ENCODE results near the gene FARS2.

Gene FARS2

DNA sequence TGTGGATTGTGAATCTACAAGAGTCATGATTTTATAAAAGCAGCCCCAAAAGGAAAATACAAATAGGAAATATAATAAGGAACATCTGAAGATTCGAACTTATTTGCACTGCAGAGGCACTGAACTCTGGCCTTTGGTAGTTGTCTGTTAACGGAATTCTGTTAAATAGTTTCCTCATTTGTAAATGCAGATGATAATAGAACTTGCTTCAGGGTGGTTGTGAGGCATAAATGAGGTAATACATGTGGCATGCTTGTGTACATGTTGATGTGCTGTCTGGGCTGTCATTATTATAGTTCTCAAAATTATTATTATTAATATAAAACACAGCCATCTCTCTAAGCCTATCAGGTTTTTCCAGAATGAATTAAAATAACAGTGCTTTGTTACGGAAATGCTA is 443.4 kb downstream of the FARS2 start:
- DNase-seq (ENCODE audit: extremely low read depth, insufficient read length) = no peak

DNA sequence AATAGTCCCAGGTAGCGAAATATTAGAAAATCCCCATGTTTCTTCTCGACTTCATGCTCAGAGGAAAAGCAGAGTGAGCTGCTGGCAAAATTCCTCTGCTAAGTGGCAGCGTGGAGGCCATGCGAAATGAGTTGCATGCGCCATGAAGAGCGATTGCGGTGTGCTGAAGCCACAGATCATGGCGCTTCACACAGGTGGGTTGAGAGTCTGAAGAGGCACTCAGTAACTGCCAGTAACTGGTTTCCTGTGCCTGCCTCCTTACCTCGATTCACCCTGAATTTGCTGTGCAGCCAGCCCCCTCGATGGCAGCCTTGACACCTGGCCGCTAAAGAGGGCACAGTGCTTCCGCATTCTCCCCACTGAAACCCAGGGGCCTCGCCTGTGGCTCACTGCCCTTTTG is 443.9 kb downstream of the FARS2 start:
- H3K36me3 ChIP-seq (ENCODE audit: control insufficient read depth, insufficient read depth, low read length) = no peaks in the 10 kb centered on the region; the same call in 1 of the 2 replicates
- H3K27me3 ChIP-seq (replicated peaks; ENCODE audit: control insufficient read depth, insufficient read depth, low read length) = no peaks in the 10 kb centered on the region
- TF ChIP-seq, protein P1, sequence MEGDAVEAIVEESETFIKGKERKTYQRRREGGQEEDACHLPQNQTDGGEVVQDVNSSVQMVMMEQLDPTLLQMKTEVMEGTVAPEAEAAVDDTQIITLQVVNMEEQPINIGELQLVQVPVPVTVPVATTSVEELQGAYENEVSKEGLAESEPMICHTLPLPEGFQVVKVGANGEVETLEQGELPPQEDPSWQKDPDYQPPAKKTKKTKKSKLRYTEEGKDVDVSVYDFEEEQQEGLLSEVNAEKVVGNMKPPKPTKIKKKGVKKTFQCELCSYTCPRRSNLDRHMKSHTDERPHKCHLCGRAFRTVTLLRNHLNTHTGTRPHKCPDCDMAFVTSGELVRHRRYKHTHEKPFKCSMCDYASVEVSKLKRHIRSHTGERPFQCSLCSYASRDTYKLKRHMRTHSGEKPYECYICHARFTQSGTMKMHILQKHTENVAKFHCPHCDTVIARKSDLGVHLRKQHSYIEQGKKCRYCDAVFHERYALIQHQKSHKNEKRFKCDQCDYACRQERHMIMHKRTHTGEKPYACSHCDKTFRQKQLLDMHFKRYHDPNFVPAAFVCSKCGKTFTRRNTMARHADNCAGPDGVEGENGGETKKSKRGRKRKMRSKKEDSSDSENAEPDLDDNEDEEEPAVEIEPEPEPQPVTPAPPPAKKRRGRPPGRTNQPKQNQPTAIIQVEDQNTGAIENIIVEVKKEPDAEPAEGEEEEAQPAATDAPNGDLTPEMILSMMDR (IDR thresholded peaks at IDR 0.05; ENCODE audit: insufficient read depth, low read length, poor library complexity, severe bottlenecking) = no peak
- DNase-seq (ENCODE audit: extremely low read depth, insufficient read length) = no peak
- H3K4me3 ChIP-seq (replicated peaks; ENCODE audit: low read depth, low read length) = no peak overlapping the region

More for the DNA sequence above, 443.4 kb downstream of the FARS2 start:
- Histone ChIP-seq H3K36me3 (ENCODE audit: control insufficient read depth, insufficient read depth, low read length) (no peaks in the 10 kb centered on the region; the same call in 1 of the 2 replicates), H3K27me3 (replicated peaks; ENCODE audit: control insufficient read depth, insufficient read depth, low read length) (no peaks in the 10 kb centered on the region), H3K4me3 (replicated peaks; ENCODE audit: low read depth, low read length) (no peak overlapping the region)
- TF ChIP-seq, protein P1 (IDR thresholded peaks at IDR 0.05; ENCODE audit: insufficient read depth, low read length, poor library complexity, severe bottlenecking) = no peak

DNA sequence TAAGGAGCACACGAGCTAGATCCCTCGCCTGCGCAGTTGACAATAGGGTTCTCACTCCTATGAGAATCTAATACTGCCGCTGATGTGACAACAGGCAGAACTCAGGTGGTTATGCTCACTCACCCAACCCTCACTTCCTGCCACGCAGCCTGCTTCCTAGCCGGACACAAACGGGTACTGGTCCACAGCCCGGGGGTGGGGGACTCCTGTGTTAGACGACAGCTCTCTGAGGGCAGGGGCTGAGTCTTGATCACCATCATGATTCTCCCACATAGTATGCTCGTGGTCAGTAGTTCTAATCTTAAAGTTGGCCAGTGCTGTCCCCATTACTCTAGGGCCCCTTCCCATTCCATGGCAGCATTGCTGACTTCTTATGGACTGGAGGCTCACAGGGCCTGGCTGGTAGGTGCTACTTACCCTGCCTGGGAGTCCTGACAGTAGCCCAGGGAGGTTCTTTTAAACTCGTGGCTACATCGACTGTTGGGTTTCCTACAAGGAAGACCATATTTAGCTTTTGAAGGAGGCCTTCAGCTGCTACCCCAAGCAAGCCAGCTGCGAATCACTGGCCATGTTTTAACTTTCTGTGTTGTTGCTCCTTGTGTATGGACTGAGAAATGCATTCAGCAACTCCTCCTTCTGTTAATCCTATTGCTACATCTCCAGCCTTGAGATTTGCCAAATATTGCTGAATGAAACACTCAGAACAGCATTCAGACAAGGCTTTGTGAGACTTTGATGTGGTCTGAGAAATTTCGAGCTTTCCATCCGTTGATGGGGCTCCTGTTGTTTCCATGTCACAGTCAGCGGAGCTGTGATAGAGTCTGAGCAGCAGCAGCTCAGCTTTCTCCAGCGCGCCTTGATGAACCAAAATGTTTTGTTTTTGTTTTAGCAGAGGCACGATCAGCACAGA is 445.1 kb downstream of the FARS2 start:
- Histone ChIP-seq H3K36me3 (ENCODE audit: control insufficient read depth, insufficient read depth, low read length) (no peaks in the 10 kb centered on the region; the same call in 1 of the 2 replicates), H3K27me3 (replicated peaks; ENCODE audit: control insufficient read depth, insufficient read depth, low read length) (no peaks in the 10 kb centered on the region), H3K4me3 (replicated peaks; ENCODE audit: low read depth, low read length) (no peak overlapping the region)
- TF ChIP-seq, protein P1 (IDR thresholded peaks at IDR 0.05; ENCODE audit: insufficient read depth, low read length, poor library complexity, severe bottlenecking) = no peak
- DNase-seq (ENCODE audit: extremely low read depth, insufficient read length) = no peak

DNA sequence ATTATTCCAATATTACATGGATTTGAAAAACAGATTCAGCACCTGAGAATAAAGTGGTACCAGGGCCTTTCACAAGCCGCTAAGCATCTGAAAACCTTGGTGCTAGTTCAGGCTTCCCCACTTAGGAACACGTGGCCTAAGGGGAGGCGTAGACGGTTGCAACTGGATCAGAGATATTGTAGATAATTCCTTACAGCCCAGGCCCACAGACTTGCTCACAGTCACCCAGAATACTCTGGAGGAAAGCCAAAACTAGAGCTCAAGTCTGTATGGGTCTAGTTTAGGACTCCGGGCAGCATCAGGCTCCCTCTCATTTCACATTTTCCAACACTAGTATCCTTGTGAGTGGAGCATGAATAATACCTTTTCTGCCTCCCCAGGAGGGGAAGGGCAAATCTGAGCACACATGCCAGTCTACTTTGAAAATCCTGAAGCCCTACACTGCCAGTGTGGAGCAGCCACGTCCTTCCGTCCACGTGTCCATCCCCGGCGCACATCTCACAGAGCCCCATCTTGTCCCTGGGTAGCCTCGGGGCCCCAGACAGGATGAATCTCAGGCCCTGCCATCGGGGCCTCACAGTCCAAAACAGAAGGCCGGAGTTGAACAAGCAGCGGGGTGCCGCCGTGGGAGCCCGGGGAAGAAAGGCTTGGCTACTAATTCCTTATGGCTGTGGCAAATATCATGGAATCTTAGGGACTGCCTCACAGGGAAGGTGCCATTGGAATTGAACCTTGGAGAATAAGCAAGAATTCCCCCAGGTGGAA is 446.1 kb downstream of the FARS2 start:
- Histone ChIP-seq H3K4me3 (replicated peaks; ENCODE audit: low read depth, low read length) (no peak overlapping the region), H3K27me3 (replicated peaks; ENCODE audit: control insufficient read depth, insufficient read depth, low read length) (no peaks in the 10 kb centered on the region), H3K36me3 (ENCODE audit: control insufficient read depth, insufficient read depth, low read length) (no peaks in the 10 kb centered on the region; the same call in 1 of the 2 replicates)
- TF ChIP-seq, protein P1 (IDR thresholded peaks at IDR 0.05; ENCODE audit: insufficient read depth, low read length, poor library complexity, severe bottlenecking) = no peak
- no peak for DNase-seq (ENCODE audit: extremely low read depth, insufficient read length)

DNA sequence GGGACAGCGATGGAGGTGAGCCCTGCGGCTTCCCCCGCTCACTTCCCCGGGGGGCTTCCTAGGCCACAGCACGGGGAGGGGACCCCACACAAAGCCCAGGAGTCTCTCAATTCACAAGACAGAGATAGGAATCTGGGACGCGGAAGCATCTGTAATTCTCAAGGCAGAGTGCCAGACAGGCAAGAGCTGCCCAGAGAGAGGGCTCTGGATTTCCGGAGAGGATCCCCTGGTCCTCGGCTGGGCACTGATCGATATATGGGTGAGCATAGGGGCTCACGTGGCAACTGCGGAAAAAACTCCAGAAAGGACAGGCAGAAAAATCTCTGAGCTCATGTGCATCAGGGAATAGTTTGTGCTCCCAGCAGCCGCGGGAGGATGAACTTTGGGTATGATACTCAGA is 449.2 kb downstream of the FARS2 start:
- no peak for DNase-seq (ENCODE audit: extremely low read depth, insufficient read length)
- H3K27me3 ChIP-seq (replicated peaks; ENCODE audit: control insufficient read depth, insufficient read depth, low read length) = no peaks in the 10 kb centered on the region
- TF ChIP-seq, protein P1 (IDR thresholded peaks at IDR 0.05; ENCODE audit: insufficient read depth, low read length, poor library complexity, severe bottlenecking) = no peak
- H3K36me3 ChIP-seq (ENCODE audit: control insufficient read depth, insufficient read depth, low read length) = no peaks in the 10 kb centered on the region; the same call in 1 of the 2 replicates
- H3K4me3 ChIP-seq (replicated peaks; ENCODE audit: low read depth, low read length) = no peak overlapping the region
